Endothelial cell of coronary artery (primary cell): ENCODE measurements around the gene REPIN1. TPM values are rescaled to one million over a fixed set of nuclear protein-coding genes. Genes with fewer than 3 reads are reported as not detected.

Experiments
- total RNA-seq: library from RNA; depleted of rRNA; stranded (reverse); fragments of >200 nt; gene quantifications from 2 replicates; pipeline ENCODE4 v1.2.3, GENCODE V29; 2014

REPIN1 gene
- total RNA-seq: 46.1 and 51.0 TPM in 2 replicates

GRCh38 chr7:150368096-150368883, at the start of gene REPIN1:
Gene REPIN1, plus strand, starts transcription at chr7:150368822. Its CDS starts 890 bp downstream, at chr7:150369712.

GRCh38 chr7:150322833-150323681, 45.6 kb upstream of the REPIN1 start, which contains the start of the genes ACTR3C and LRRC61:
Gene ACTR3C, minus strand, starts transcription at chr7:150323545. Its CDS starts 28,249 bp downstream, at chr7:150295296.
Gene LRRC61, plus strand, starts transcription at chr7:150323355. Its CDS starts 13,507 bp downstream, at chr7:150336862.

GRCh38 chr7:150341263-150342120, 27.1 kb upstream of the REPIN1 start, which contains the start of gene RARRES2:
Gene RARRES2, minus strand, starts transcription at chr7:150341629. Its CDS starts 1,020 bp downstream, at chr7:150340609.

GRCh38 chr7:150378853-150379440, 10.3 kb downstream of the REPIN1 start, which contains the start of gene ZNF775:
Gene ZNF775, plus strand, starts transcription at chr7:150379330. Its CDS starts 9,141 bp downstream, at chr7:150388471.

Other genes starting within 250 kb of the REPIN1 start
- gene LRRC61, start 45.5 kb upstream of the REPIN1 start, total RNA-seq: 0.19 TPM in 1 of 2 replicates, not detected in the other
- gene ACTR3C, start 45.3 kb upstream of the REPIN1 start, total RNA-seq: 0.19 TPM in 1 of 2 replicates, not detected in the other
- 0.09 TPM in 1 of 2 replicates, not detected in the other for gene RARRES2, start 27.2 kb upstream of the REPIN1 start, total RNA-seq
- gene ZNF775, start 10.5 kb downstream of the REPIN1 start, total RNA-seq: 7.3 and 8.5 TPM in 2 replicates
- gene GIMAP8, start 81.8 kb downstream of the REPIN1 start, total RNA-seq: 38.5 and 60.6 TPM in 2 replicates
- 16.2 and 41.9 TPM in 2 replicates for gene GIMAP7, start 146.1 kb downstream of the REPIN1 start, total RNA-seq
- 135 and 204 TPM in 2 replicates for gene GIMAP4, start 198.6 kb downstream of the REPIN1 start, total RNA-seq